ENCODE results near the gene IFNA6. TPM values are rescaled to one million over a fixed set of nuclear protein-coding genes. Genes with fewer than 3 reads are reported as not detected.

IFNA6 gene
- total RNA-seq (not detected), polyA plus RNA-seq (not detected)
- long read RNA-seq, donor 1, result 0 reads
- long read RNA-seq, donor 2, result 0 reads
- long read RNA-seq, donor 3, result 0 reads

DNA sequence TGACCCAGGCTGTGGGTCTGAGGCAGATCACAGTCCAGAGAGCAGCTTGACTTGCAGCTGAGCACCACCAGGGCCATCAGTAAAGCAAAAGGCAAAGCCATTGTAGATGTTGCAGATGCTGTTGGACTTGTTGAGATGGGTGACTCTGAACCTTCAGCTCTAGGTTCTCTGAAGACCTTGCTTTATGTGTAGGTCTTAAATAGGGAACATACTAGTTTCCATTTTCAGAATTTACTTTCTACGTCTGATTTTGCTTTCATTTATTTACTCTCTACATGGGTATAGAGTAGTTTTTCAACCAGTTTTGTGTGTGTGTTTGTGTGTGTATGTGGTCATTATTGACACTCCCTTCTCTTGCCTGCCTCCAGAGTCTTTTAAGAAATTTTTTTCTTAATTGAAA lies at the start of gene IFNA6:
Gene IFNA6, minus strand, starts transcription at position 101 of the 400 bp plus-strand sequence. Its CDS starts 0 bp downstream, at position 101.
- ATAC-seq, result no peak
- Histone ChIP-seq H3K9me3 (peaks cover 0 to under 1% (median 0%) of the 10 kb centered on the region in 12 donors), H3K27ac (no peak within 1 kb of the TSS), H3K4me1 (no peaks in the 10 kb centered on the region), H3K27me3 (peaks cover 0 to 23% (median 0%) of the 10 kb centered on the region in 9 donors), H3K4me3 (no peak within 1 kb of the TSS), H3K36me3 (no peaks in the 10 kb centered on the region)
- intact Hi-C loops (cut with DNase I), result no loop called here
- 79 to 89% (median 85%) methylated on average over 1 of the region's 1 CpG for WGBS, 4 donors
- no peak for DNase-seq
- no peak for TF ChIP-seq POLR2A (IDR thresholded peaks at IDR 0.05)
- TF ChIP-seq, protein P1, sequence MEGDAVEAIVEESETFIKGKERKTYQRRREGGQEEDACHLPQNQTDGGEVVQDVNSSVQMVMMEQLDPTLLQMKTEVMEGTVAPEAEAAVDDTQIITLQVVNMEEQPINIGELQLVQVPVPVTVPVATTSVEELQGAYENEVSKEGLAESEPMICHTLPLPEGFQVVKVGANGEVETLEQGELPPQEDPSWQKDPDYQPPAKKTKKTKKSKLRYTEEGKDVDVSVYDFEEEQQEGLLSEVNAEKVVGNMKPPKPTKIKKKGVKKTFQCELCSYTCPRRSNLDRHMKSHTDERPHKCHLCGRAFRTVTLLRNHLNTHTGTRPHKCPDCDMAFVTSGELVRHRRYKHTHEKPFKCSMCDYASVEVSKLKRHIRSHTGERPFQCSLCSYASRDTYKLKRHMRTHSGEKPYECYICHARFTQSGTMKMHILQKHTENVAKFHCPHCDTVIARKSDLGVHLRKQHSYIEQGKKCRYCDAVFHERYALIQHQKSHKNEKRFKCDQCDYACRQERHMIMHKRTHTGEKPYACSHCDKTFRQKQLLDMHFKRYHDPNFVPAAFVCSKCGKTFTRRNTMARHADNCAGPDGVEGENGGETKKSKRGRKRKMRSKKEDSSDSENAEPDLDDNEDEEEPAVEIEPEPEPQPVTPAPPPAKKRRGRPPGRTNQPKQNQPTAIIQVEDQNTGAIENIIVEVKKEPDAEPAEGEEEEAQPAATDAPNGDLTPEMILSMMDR (IDR thresholded peaks at IDR 0.05), result no peak

DNA sequence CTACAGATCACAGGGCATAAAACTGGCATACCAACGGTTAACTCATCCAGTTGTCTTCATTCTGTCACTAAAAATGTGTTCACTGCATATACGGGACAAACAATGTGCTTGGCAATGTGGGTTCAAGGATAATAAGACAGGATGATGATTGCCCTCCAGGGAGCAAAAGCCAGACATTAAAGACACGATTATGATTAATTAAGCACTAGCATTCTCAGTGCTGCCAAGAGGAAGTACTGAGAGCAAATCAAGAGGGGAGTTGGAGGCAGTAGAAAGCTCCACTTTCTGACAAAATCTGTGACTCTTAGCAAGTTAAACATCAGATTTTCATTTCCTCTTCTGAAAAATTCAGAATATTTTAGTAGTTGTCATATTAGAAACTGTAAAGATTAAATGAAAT lies 49.3 kb upstream of the IFNA6 start:
- TF ChIP-seq, protein P1 (IDR thresholded peaks at IDR 0.05), result no peak
- no peak for TF ChIP-seq POLR2A (IDR thresholded peaks at IDR 0.05)
- peaks cover 0 to 87% (median 34%) of the 10 kb centered on the region in 9 donors for H3K27me3 ChIP-seq
- H3K9me3 ChIP-seq, result no peaks in the 10 kb centered on the region
- no peaks in the 10 kb centered on the region for H3K36me3 ChIP-seq
- H3K27ac ChIP-seq, result no peak overlapping the region
- intact Hi-C loops (cut with DNase I), result loop anchor here in 8 of 10 donors (5.0 kb wide), 3 partner anchors 63 to 83 kb away; partner anchors contain the start of gene KLHL9 (in 2 of the 8)
- no peak for ATAC-seq
- 32 to 40% (median 37%) methylated on average over 3 of the region's 3 CpGs for WGBS, 4 donors
- peaks cover 0 to 24% (median 8%) of the 10 kb centered on the region in 12 donors for H3K4me1 ChIP-seq
- DNase-seq, result no peak
- H3K4me3 ChIP-seq, result no peak overlapping the region

DNA sequence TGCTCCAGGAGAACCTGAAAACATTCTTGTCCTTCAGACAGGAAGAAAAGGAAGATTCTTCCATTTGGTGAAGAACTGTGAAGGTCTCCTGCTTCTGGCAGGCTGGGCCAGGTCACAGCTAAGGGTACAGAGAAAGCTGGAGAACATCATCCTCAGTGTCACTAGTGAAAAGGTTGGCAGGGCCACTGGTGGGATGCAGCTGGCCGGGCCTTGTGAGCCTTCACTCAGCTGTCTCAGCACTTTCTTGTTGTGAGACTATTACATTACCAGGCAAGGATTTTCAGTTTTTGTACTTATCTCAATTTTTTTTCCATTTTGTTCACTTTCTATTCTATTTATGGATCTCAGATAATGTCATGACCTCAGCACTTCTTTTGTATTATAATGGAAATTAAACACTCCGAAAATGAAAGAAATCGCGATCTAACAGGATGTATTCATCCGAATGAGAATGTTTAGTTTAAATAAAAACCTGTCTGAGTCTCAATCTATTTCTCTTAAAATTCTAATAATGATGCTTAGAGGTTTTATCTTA lies 48.3 kb upstream of the IFNA6 start:
- DNase-seq, result no peak
- intact Hi-C loops (cut with DNase I), result loop anchor here in 8 of 10 donors (5.0 kb wide), 3 partner anchors 62 to 82 kb away; partner anchors contain the start of gene KLHL9 (in 2 of the 8)

More for the DNA sequence above, 48.3 kb upstream of the IFNA6 start:
- 71 to 80% (median 77%) methylated on average over 5 of the region's 5 CpGs for WGBS, 4 donors
- Histone ChIP-seq H3K36me3 (no peaks in the 10 kb centered on the region), H3K27me3 (peaks cover 0 to 86% (median 39%) of the 10 kb centered on the region in 9 donors), H3K27ac (no peak overlapping the region), H3K9me3 (no peaks in the 10 kb centered on the region), H3K4me3 (no peak overlapping the region), H3K4me1 (peaks cover 0 to 24% (median 8%) of the 10 kb centered on the region in 12 donors)
- ATAC-seq, result no peak
- TF ChIP-seq, protein P1 (IDR thresholded peaks at IDR 0.05), result no peak
- TF ChIP-seq POLR2A (IDR thresholded peaks at IDR 0.05), result no peak

All from heart left ventricle (tissue), 16 donors.